Endothelial cell of umbilical vein (primary cell): Measurements from ENCODE around the gene C3orf70. TPM values are rescaled to one million over a fixed set of nuclear protein-coding genes. Genes with fewer than 3 reads are reported as not detected.

Source experiments
- BruUV-seq: library from RNA; stranded (reverse); fragments of 400-500 nt; replicated peaks from 2 replicates; lab custom pipeline; 2021; lab: Mats Ljungman, UMichigan
- CTCF ChIA-PET: fragments of 300-600, 350-600 bp; sonication (Branson Sonifier 250); formaldehyde crosslinking; loops from one replicate; lab custom pipeline; 2021; ENCODE audit warnings: antibody characterized with exemption, inconsistent platforms; lab: Charles Lee
- POLR2A ChIA-PET: fragments of 300-600, 350-600 bp; sonication (Branson Sonifier 250); formaldehyde crosslinking; loops from one replicate; lab custom pipeline; 2021; ENCODE audit warnings: antibody characterized with exemption, inconsistent platforms; lab: Charles Lee
- DNase-seq: peaks from one replicate; pipeline ENCODE4 v3.0.0-alpha.2; 2011; ENCODE audit warnings: low read depth, low spot score
- FAIRE-seq: peaks from 2 replicates; lab custom pipeline; 2011; peaks lifted over from hg19 to GRCh38; lab: Jason Lieb, UNC
- H2AFZ ChIP-seq: 2 replicates; pipeline ENCODE4 v1.6.0; 2012; ENCODE audit warnings: low read depth, low read length, control low read depth, inconsistent platforms
- H3K27ac ChIP-seq: 2 replicates; pipeline ENCODE4 v1.5.1; 2011; ENCODE audit warnings: low read depth, mild to moderate bottlenecking, control low read depth, low read length, moderate library complexity; ENCODE audit not compliant: insufficient read depth
- H3K27me3 ChIP-seq, 2 experiments: 2 replicates each; pipeline versions ENCODE4 v1.6.0 to v1.6.1; 2011; ENCODE audit warnings: low read length in 2 of 2, mixed read lengths in 1 of 2; ENCODE audit not compliant: control insufficient read depth in 2 of 2, insufficient read depth in 2 of 2
- H3K36me3 ChIP-seq, 2 experiments: 2 replicates in 1 of 2; 3 replicates in 1 of 2; pipeline ENCODE4 v1.5.1; 2011; ENCODE audit warnings: low read length in 2 of 2, mild to moderate bottlenecking in 1 of 2, moderate library complexity in 1 of 2; ENCODE audit not compliant: control insufficient read depth in 2 of 2, insufficient read depth in 2 of 2; ENCODE audit errors: extremely low read depth in 1 of 2
- H3K4me1 ChIP-seq: 3 replicates; pipeline ENCODE4 v1.5.1; 2011; ENCODE audit warnings: mild to moderate bottlenecking, low read length; ENCODE audit not compliant: control insufficient read depth, insufficient read depth; ENCODE audit errors: extremely low read depth
- H3K4me2 ChIP-seq: 2 replicates; pipeline ENCODE4 v1.6.1; 2011; ENCODE audit warnings: low read length, control low read depth, mixed read lengths; ENCODE audit not compliant: insufficient read depth
- H3K4me3 ChIP-seq, 3 experiments: fragments of 200-600 bp in 1 of 3; sonication (generic), shearing (Covaris generic) in 1 of 3; replicated peaks in 1 of 3; 2 replicates each; pipeline ENCODE4 v1.5.1; 2011 to 2016; ENCODE audit warnings: control low read depth in 3 of 3, low read length in 3 of 3, mild to moderate bottlenecking in 2 of 3, inconsistent platforms in 1 of 3, low read depth in 1 of 3, moderate library complexity in 1 of 3; ENCODE audit not compliant: insufficient read depth in 1 of 3
- H3K79me2 ChIP-seq: 2 replicates; pipeline ENCODE4 v1.6.0; 2012; ENCODE audit warnings: low read length, inconsistent platforms; ENCODE audit not compliant: control insufficient read depth, insufficient read depth
- H3K9ac ChIP-seq: replicated peaks from 2 replicates; pipeline ENCODE3; 2011; ENCODE audit warnings: low read length, control low read depth; ENCODE audit not compliant: insufficient read depth; ENCODE audit errors: extremely low read depth
- H3K9me1 ChIP-seq: replicated peaks from 3 replicates; pipeline ENCODE4 v1.6.0; 2011; ENCODE audit warnings: mild to moderate bottlenecking, low read length; ENCODE audit not compliant: control insufficient read depth, insufficient read depth; ENCODE audit errors: extremely low read depth
- H3K9me3 ChIP-seq: replicated peaks from 2 replicates; pipeline ENCODE4 v1.5.1; 2012; ENCODE audit warnings: low read length, inconsistent platforms; ENCODE audit not compliant: control insufficient read depth, insufficient read depth
- H4K20me1 ChIP-seq: replicated peaks from 2 replicates; pipeline ENCODE3; 2011; ENCODE audit warnings: mild to moderate bottlenecking, low read length; ENCODE audit not compliant: control insufficient read depth, insufficient read depth; ENCODE audit errors: extremely low read depth
- CTCF ChIP-seq, 2 donors: IDR thresholded peaks; 1 replicate in 1 of 2; 2 replicates in 1 of 2; pipeline ENCODE4 v1.5.1; 2011; ENCODE audit warnings: low read length in 2 of 2, mild to moderate bottlenecking in 2 of 2, moderate library complexity in 2 of 2, control low read depth in 1 of 2, inconsistent platforms in 1 of 2, low read depth in 1 of 2; ENCODE audit not compliant: insufficient read depth in 1 of 2; ENCODE audit errors: extremely low read depth in 1 of 2
- GATA2 ChIP-seq: IDR thresholded peaks from 2 replicates; pipeline ENCODE4 v1.7.0; 2011; ENCODE audit warnings: low read depth, mild to moderate bottlenecking, moderate library complexity, mixed read lengths, low read length; ENCODE audit not compliant: insufficient read length, insufficient read depth
- JUN ChIP-seq: IDR thresholded peaks from 2 replicates; pipeline ENCODE4 v1.6.1; 2011; ENCODE audit warnings: borderline replicate concordance, low read depth; ENCODE audit not compliant: insufficient read length, insufficient read depth
- MAX ChIP-seq: IDR thresholded peaks from 2 replicates; pipeline ENCODE4 v1.6.1; 2011; ENCODE audit not compliant: insufficient read depth, insufficient read length
- MYC ChIP-seq: IDR thresholded peaks from one replicate; pipeline ENCODE4 v1.6.1; 2011; ENCODE audit warnings: mild to moderate bottlenecking, low read depth, low read length
- POLR2AphosphoS5 ChIP-seq: IDR thresholded peaks from 2 replicates; pipeline ENCODE4 v1.6.1; 2012; ENCODE audit warnings: low read depth, mild to moderate bottlenecking, control low read depth, low read length, moderate library complexity; ENCODE audit not compliant: insufficient read depth
- dilution Hi-C: fragments of 300-500 bp; cut with MboI; formaldehyde crosslinking; loops from one replicate; pipeline ENCODE4 v1.15.0; 2019; ENCODE audit warnings: low sequenced_read_pairs; ENCODE audit not compliant: extremely low pct_ligation_motif_present
- intact Hi-C: fragments of 100-400 bp; cut with micrococcal nuclease; formaldehyde crosslinking; loops from one replicate; pipeline ENCODE4 v1.10.0; 2022
- polyA plus RNA-seq, 4 experiments: library from polyadenylated mRNA; depleted of rRNA in 3 of 4; stranded (reverse) in 3 of 4; unstranded in 1 of 4; fragments of >200 nt; gene quantifications; 2 replicates each; pipeline versions ENCODE4 v1.2.1 to v1.2.3, GENCODE V29; 2011 to 2012; ENCODE audit warnings: missing spikeins in 1 of 4
- total RNA-seq: library from RNA; stranded (reverse); gene quantifications from 2 replicates; pipeline ENCODE4 v1.2.3, GENCODE V29; 2021

Gene C3orf70
- total and polyA plus RNA-seq, 2 donors (not counting 3 experiments of a cell fraction or from before 2014, with no cell fraction given), result 0.08 to 0.20 TPM

GRCh38 chr3:185161761-185162160 is 8.9 kb upstream of the C3orf70 start:
- Histone ChIP-seq H3K4me1 (no peaks in the 10 kb centered on the region), H3K4me3 (no peak overlapping the region), H2AFZ (no peak overlapping the region), H3K79me2 (no peaks in the 10 kb centered on the region), H3K9me1 (no peaks in the 10 kb centered on the region), H3K27ac (no peak overlapping the region), H3K36me3 (no peaks in the 10 kb centered on the region), H3K4me2 (no peak overlapping the region), H3K9ac (no peak overlapping the region), H3K9me3 (no peaks in the 10 kb centered on the region), H3K27me3 (peaks cover 14 to 15% of the 10 kb centered on the region in 2 experiments), H4K20me1 (no peaks in the 10 kb centered on the region)
- dilution Hi-C loops, result no loop called here
- no peak for TF ChIP-seq GATA2
- FAIRE-seq, result no peak
- ChIA-PET CTCF (no interaction called here), POLR2A (no interaction called here)
- intact Hi-C loops, result no loop called here
- no peak for DNase-seq
- no TSS peak for BruUV-seq

GRCh38 chr3:185157347-185157746 is 4.5 kb upstream of the C3orf70 start:
- intact Hi-C loops, result no loop called here
- CTCF ChIA-PET, result interaction anchor here (0.7 to 1.4 kb wide), 5 partner anchors 10 to 283 kb away, joined by 3 to 4 read pairs (median 3); no protein-coding TSS in a partner anchor
- BruUV-seq, result no TSS peak

More at GRCh38 chr3:185157347-185157746, 4.5 kb upstream of the C3orf70 start:
- H3K79me2 ChIP-seq, result no peaks in the 10 kb centered on the region
- H4K20me1 ChIP-seq, result no peaks in the 10 kb centered on the region
- no peak overlapping the region for H3K4me3 ChIP-seq
- H3K27me3 ChIP-seq, result peaks cover 23 to 27% of the 10 kb centered on the region in 2 experiments
- no peak for TF ChIP-seq GATA2
- no peak for TF ChIP-seq CTCF (IDR thresholded peaks at IDR 0.05; ENCODE audit: extremely low read depth in 1 of 2, insufficient read depth in 1 of 2, low read depth in 1 of 2, low read length in 2 of 2)
- no peak for TF ChIP-seq POLR2AphosphoS5
- no peak for TF ChIP-seq MAX
- TF ChIP-seq JUN, result no peak
- no peak for TF ChIP-seq MYC
- H2AFZ ChIP-seq, result no peak overlapping the region
- no peak for FAIRE-seq
- H3K27ac ChIP-seq, result no peak overlapping the region
- no peak overlapping the region for H3K9ac ChIP-seq
- no peak overlapping the region for H3K4me2 ChIP-seq
- POLR2A ChIA-PET, result no interaction called here
- H3K9me1 ChIP-seq, result no peaks in the 10 kb centered on the region
- no peak for DNase-seq
- no peaks in the 10 kb centered on the region for H3K36me3 ChIP-seq
- dilution Hi-C loops, result no loop called here
- H3K9me3 ChIP-seq, result no peaks in the 10 kb centered on the region
- peaks cover 4% of the 10 kb centered on the region for H3K4me1 ChIP-seq
